Omental fat pad (tissue), 4 donors: Measurements from ENCODE around the gene TSFM. TPM values are rescaled to one million over a fixed set of nuclear protein-coding genes. Genes with fewer than 3 reads are reported as not detected.
A peak's percentile ranks its signal among the peaks of the same experiment; 100 is the strongest.

Experiments
- ATAC-seq: fragments of 150-250 bp; one replicate; pipeline ENCODE4 v1.9.1; 2016; ENCODE audit warnings: mild to moderate bottlenecking, moderate library complexity; ENCODE audit not compliant: low FRiP score
- DNase-seq: peaks from one replicate; pipeline ENCODE4 v3.0.0-alpha.2; 2019; ENCODE audit warnings: low spot score
- total RNA-seq, 4 donors: library from RNA; depleted of rRNA; stranded (reverse); fragments of >200 nt; gene quantifications; one replicate each; pipeline ENCODE4 v1.1.0, GENCODE V29; 2016
- TF ChIP-seq, protein P1 (sequence below), 3 donors: fragments of 450-650 bp; IDR thresholded peaks; one replicate each; pipeline ENCODE4 v1.5.1; 2016 to 2017; ENCODE audit warnings: antibody characterized with exemption in 3 of 3, mild to moderate bottlenecking in 3 of 3, moderate library complexity in 2 of 3

The TSFM gene
- total RNA-seq, 4 donors from 2014 or later = 20.2 to 36.6 (median 25.6) TPM

DNA sequence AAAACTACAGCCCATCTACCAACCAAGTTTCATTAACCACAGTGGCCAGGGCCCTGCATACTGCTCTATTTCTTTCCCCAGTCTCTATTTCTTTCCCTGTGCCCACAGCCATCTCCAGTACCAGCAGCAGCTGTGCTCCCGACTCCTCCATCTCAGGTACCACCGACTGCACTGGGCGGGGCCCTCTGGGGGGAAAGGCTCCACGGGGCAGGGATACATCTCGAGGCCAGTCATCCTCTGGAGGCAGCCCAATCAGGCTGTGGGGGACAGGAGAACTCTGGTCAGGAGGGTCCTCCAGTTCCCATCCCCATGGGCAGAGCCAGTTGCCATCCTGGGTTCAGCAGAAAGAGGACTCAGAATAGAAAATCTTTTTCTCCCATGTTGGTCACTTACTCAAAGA, 33.5 kb upstream of the TSFM start:
- ATAC-seq = no peak
- TF ChIP-seq, protein P1, sequence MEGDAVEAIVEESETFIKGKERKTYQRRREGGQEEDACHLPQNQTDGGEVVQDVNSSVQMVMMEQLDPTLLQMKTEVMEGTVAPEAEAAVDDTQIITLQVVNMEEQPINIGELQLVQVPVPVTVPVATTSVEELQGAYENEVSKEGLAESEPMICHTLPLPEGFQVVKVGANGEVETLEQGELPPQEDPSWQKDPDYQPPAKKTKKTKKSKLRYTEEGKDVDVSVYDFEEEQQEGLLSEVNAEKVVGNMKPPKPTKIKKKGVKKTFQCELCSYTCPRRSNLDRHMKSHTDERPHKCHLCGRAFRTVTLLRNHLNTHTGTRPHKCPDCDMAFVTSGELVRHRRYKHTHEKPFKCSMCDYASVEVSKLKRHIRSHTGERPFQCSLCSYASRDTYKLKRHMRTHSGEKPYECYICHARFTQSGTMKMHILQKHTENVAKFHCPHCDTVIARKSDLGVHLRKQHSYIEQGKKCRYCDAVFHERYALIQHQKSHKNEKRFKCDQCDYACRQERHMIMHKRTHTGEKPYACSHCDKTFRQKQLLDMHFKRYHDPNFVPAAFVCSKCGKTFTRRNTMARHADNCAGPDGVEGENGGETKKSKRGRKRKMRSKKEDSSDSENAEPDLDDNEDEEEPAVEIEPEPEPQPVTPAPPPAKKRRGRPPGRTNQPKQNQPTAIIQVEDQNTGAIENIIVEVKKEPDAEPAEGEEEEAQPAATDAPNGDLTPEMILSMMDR (IDR thresholded peaks at IDR 0.05) = no peak
- no peak for DNase-seq

DNA sequence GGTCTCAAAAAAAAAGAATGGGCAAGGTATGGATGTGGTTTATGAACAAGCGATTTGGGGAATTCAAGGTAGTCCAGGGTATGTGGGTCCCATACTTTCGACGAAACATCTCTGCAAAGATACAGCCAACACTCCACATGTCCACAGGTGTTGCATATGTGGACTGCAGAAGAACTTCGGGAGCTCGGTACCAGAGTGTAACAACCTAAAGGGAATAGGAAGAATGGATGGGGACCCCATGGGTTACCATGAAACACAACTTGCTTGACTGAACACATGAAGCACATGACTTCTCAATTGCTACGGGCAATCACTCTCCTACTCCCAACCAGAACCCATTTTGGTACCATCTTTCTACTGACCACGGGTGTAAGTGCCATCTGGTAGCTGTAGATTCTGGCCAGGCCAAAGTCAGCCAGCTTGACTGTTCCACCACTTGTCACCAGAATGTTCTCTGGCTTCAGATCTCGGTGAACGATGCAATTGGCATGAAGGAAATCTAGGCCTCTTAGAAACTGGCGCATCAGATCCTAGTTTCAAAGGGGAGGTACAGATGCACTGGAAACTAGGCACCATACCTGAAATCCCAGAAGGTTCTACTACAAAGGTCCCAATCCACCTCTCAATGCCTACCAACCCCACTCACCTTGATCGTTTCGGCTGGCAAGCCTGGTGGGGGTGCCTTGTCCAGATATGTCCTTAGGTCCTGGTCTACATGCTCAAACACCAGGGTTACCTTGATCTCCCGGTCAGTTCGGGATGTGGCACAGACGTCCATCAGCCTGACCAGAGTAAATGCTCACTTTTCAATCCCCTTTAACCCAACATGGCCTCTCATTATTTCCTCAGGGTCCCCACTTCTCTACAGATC, 31.8 kb upstream of the TSFM start:
- TF ChIP-seq, protein P1 (IDR thresholded peaks at IDR 0.05) = no peak
- ATAC-seq (no peak), DNase-seq (no peak)

DNA sequence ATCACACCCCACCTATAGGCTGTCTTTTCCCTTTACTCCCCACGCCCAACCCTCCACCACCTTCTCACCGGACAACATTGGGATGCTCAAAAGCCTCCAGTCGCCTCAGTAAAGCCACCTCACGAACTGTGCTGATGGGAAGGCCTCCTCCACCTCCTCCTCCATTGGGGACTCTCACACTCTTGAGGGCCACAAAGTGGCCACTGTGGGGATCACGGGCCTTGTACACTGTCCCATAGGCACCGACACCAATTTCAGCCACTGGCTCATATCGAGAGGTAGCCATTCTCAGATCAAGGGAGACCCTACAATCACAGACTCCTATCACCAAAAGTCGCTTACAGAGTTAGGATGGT, 31.2 kb upstream of the TSFM start:
- TF ChIP-seq, protein P1 (IDR thresholded peaks at IDR 0.05) = no peak
- ATAC-seq (no peak), DNase-seq (no peak)

DNA sequence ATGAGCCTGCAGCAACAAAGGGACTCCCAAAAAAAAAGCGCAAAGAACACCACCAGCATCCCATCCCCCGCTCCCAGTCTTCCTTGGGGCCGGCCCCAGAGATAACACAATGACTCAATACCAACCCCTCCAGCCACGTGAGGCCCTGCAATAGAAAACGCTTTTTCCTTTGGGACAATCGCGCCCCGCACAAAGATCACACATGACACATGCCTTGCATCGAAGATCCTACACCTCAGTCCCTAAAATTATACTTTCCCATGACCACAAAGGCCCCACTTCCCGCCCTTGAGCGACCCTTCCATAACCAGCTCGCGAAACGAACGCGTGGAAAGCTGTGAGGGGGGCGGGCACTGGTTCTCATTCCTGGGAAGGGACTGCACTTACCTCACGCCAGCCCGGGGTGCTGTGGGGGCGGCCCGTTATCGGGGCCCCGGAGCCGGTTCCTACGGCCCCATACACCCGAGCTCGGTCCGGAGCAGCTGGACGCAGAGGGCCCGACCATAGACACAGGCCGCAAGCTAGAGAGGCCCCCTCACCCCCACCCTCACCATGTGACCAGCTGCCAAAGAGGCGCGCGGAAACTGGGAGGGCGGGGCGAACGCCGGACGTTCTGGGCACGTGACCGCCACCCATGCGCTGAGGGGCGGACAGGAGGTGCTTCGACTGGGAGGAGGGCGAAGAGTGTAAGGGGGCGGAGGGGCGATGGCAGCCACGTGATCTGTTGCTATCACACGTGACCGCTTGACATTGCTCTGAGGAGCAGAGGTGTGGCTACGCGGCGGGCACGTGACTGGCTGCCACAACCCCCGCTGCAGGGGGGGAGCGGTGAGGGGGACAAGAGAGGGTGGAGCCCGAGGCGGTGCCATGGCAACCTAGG, 30.6 kb upstream of the TSFM start, which contains the start of gene CDK4:
Gene CDK4 (minus strand): TSS at position 523 of the 880 bp plus-strand sequence. CDS start 593 bp downstream, outside the sequence.
- DNase-seq = peak; percentile 94
- TF ChIP-seq, protein P1 (IDR thresholded peaks at IDR 0.05) = no peak
- peak; percentile 90 for ATAC-seq

DNA sequence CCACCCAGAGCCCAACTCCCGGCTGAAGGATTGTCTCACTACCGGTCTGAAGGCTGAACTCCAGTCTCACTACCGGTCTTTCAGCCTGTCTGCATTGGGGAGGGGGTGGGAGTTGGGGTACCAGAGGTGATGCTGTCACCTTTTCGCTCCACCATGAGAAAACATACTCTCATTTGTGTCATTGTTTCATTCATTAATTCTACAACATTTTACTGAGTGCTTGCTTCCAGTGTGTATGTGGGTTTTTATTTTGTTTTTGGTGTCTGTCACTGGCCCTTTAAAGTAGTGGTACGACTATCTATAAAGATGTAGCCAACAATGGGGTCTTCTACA, 30.0 kb upstream of the TSFM start:
- TF ChIP-seq, protein P1 (IDR thresholded peaks at IDR 0.05) = no peak
- ATAC-seq (no peak), DNase-seq (no peak)

DNA sequence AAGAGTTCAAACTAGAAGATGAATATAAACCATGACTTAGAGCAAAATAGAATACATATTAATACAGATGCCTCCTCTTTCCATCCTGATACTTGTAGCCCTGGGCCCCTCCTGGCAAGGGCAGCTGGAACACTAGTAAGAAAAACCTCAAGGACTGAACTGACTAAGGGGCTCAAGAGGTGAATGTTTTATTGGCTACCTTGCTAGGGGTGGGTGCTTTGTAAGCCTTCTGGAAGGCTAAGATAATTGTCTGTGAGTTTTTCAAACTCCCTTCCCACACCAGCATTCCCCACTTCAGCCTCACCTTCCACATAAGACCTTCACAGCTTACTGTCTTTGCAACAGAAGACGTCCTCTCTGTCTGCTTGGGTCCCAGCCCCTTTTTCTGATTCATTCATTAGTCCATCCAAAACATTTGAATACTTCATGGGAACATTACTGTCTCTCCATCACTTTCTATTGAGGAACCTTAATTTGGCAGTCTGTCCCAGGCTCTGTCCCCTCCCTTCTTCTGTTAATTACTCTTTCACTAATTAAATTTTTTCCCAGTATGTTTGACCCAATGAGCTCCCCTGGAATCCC, 28.7 kb upstream of the TSFM start:
- TF ChIP-seq, protein P1 (IDR thresholded peaks at IDR 0.05) = no peak
- ATAC-seq (no peak), DNase-seq (no peak)
